Smooth muscle cell (in vitro differentiated cells): ENCODE data around the gene SPIN1. TPM values are rescaled to one million over a fixed set of nuclear protein-coding genes. Genes with fewer than 3 reads are reported as not detected.
A peak's percentile ranks its signal among the peaks of the same experiment; 100 is the strongest.

Source experiments
- DNase-seq: peaks from one replicate; lab custom pipeline; 2025; ENCODE audit not compliant: unreplicated experiment; lab: John Stamatoyannopoulos, UW
- H2AFZ ChIP-seq: fragments of 200-600 bp; sonication (generic); 2 replicates; pipeline ENCODE4 v1.6.0; 2016; ENCODE audit warnings: antibody characterized with exemption, low read depth, mild to moderate bottlenecking
- H3F3A ChIP-seq: fragments of 200-600 bp; sonication (generic); 2 replicates; pipeline ENCODE4 v1.6.0; 2017; ENCODE audit warnings: antibody characterized with exemption, low read depth
- H3K27ac ChIP-seq: fragments of 200-600 bp; sonication (generic); 2 replicates; pipeline ENCODE4 v1.5.1; 2016; ENCODE audit warnings: low read depth, mild to moderate bottlenecking
- H3K27me3 ChIP-seq: fragments of 200-600 bp; sonication (generic); 2 replicates; pipeline ENCODE4 v1.6.1; 2016; ENCODE audit warnings: low read depth, mild to moderate bottlenecking
- H3K36me3 ChIP-seq: fragments of 200-600 bp; sonication (generic); 2 replicates; pipeline ENCODE4 v1.5.1; 2016; ENCODE audit warnings: low read depth
- H3K4me1 ChIP-seq: fragments of 200-600 bp; sonication (generic); 2 replicates; pipeline ENCODE4 v1.5.1; 2016; ENCODE audit warnings: low read depth
- H3K4me2 ChIP-seq: fragments of 200-600 bp; sonication (generic); 2 replicates; pipeline ENCODE4 v1.6.0; 2016; ENCODE audit warnings: mild to moderate bottlenecking
- H3K4me3 ChIP-seq: fragments of 200-600 bp; sonication (generic); 2 replicates; pipeline ENCODE4 v1.5.1; 2016; ENCODE audit warnings: mild to moderate bottlenecking
- H3K79me2 ChIP-seq: fragments of 200-600 bp; sonication (generic); 2 replicates; pipeline ENCODE4 v1.6.0; 2016; ENCODE audit warnings: low read depth, mild to moderate bottlenecking
- H3K9ac ChIP-seq: fragments of 200-600 bp; sonication (generic); 2 replicates; pipeline ENCODE4 v1.6.0; 2016; ENCODE audit warnings: low read depth
- H3K9me3 ChIP-seq: fragments of 200-600 bp; sonication (generic); replicated peaks from 2 replicates; pipeline ENCODE4 v1.5.1; 2016; ENCODE audit warnings: low read depth
- H4K20me1 ChIP-seq: fragments of 200-600 bp; sonication (generic); 2 replicates; pipeline ENCODE4 v1.6.0; 2016; ENCODE audit warnings: low read depth
- CTCF ChIP-seq: fragments of 200-600 bp; sonication (generic); IDR thresholded peaks from 2 replicates; pipeline ENCODE4 v1.5.1; 2017; ENCODE audit warnings: borderline replicate concordance, mild to moderate bottlenecking, antibody characterized with exemption; ENCODE audit not compliant: insufficient read depth, poor library complexity, severe bottlenecking
- WGBS: methylation state at CpG from one replicate; pipeline ENCODE4 v1.1.7; 2016; ENCODE audit warnings: low lambda C conversion rate; 5-methylcytosine and 5-hydroxymethylcytosine counted together
- polyA plus RNA-seq: library from polyadenylated mRNA; unstranded; fragments of >200 nt; fragmentation: Nextera tagmentation; extraction: Ambion mirVana; gene quantifications from 2 replicates; pipeline ENCODE4 v1.2.1, GENCODE V29; 2016
- total RNA-seq: library from RNA; depleted of rRNA; stranded (reverse); fragments of >200 nt; gene quantifications from 2 replicates; pipeline ENCODE4 v1.2.3, GENCODE V29; 2014

Gene SPIN1
- total and polyA plus RNA-seq, 2 experiments from 2014 or later, result 56.4 to 122 TPM

GRCh38 chr9:88426651-88427050, 38.4 kb downstream of the SPIN1 start:
- H3K9ac ChIP-seq, result no peak overlapping the region
- no peak overlapping the region for H2AFZ ChIP-seq
- peaks cover 90% of the 10 kb centered on the region for H4K20me1 ChIP-seq
- DNase-seq, result no peak
- no peaks in the 10 kb centered on the region for H3F3A ChIP-seq
- WGBS, result 43% methylated on average over 1 of the region's 1 CpG
- peaks cover 97% of the 10 kb centered on the region for H3K79me2 ChIP-seq
- no peaks in the 10 kb centered on the region for H3K36me3 ChIP-seq
- no peak overlapping the region for H3K4me2 ChIP-seq
- H3K4me1 ChIP-seq, result peaks cover 16% of the 10 kb centered on the region
- H3K27me3 ChIP-seq, result no peaks in the 10 kb centered on the region
- H3K9me3 ChIP-seq, result no peaks in the 10 kb centered on the region
- no peak overlapping the region for H3K4me3 ChIP-seq
- H3K27ac ChIP-seq, result peak overlapping the region; percentile 50
- no peak for TF ChIP-seq CTCF

DNA sequence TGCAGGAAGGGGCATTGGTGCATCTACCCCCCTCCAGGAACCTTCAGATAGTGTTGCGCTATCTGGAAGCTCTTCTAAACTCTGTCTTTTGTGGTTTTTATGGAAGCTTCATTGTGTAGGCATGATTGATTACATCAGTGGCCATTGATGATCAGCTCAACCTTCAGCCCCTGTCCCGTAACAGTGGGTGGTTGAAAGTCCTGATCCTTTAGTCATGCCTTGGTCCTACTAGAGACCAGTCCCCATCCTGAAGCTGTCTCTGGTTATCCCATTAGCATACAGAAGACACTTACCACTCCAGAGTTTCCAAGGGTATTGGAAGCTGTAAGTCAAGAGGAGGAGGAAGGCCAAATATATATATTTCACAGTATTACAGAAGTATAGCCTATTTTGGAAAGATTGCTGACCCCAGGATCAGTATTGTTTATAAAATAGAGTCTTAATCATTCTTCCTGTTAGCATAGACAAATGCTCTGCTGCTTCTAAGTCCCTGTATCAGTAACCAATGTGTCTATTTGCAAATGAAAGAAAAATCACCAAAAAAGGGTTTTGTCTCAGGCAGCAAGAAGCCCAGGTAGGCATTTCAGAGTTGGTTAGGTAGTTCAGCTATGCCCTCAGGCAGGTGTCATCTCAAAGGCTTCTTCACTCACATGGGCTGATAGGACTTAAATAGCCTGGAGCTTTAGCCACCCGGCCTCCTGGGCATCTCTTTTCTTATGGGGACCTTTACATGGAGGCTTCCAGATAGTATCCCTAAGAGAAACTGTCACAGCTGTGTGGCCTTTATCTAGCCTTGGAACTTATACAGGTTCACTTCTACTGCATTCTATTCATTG, 41.6 kb downstream of the SPIN1 start:
- Histone ChIP-seq H3K79me2 (peaks cover 88% of the 10 kb centered on the region), H3K27ac (peak overlapping the region; percentile 23)

GRCh38 chr9:88433583-88434255, 45.5 kb downstream of the SPIN1 start:
- no peak overlapping the region for H3K4me3 ChIP-seq
- H4K20me1 ChIP-seq, result peaks cover 48% of the 10 kb centered on the region
- no peaks in the 10 kb centered on the region for H3K27me3 ChIP-seq
- peaks cover 85% of the 10 kb centered on the region for H3K79me2 ChIP-seq
- 63% methylated on average over 5 of the region's 5 CpGs for WGBS
- H3K4me1 ChIP-seq, result no peaks in the 10 kb centered on the region
- H3K36me3 ChIP-seq, result peaks cover 18% of the 10 kb centered on the region
- no peak overlapping the region for H3K9ac ChIP-seq
- H3K27ac ChIP-seq, result peak overlapping the region; percentile 57
- H3K9me3 ChIP-seq, result no peaks in the 10 kb centered on the region
- no peak for DNase-seq
- peaks cover 4% of the 10 kb centered on the region for H3F3A ChIP-seq
- no peak for TF ChIP-seq CTCF
- H2AFZ ChIP-seq, result no peak overlapping the region
- H3K4me2 ChIP-seq, result no peak overlapping the region

More for the DNA sequence above, 41.6 kb downstream of the SPIN1 start:
- H3K27me3 ChIP-seq, result no peaks in the 10 kb centered on the region
- H4K20me1 ChIP-seq, result peaks cover 64% of the 10 kb centered on the region
- no peak overlapping the region for H3K9ac ChIP-seq
- no peak overlapping the region for H2AFZ ChIP-seq
- no peak overlapping the region for H3K4me2 ChIP-seq
- peaks cover 4% of the 10 kb centered on the region for H3F3A ChIP-seq
- no peaks in the 10 kb centered on the region for H3K36me3 ChIP-seq
- no peaks in the 10 kb centered on the region for H3K9me3 ChIP-seq
- peaks cover 9% of the 10 kb centered on the region for H3K4me1 ChIP-seq
- DNase-seq, result no peak
- no peak overlapping the region for H3K4me3 ChIP-seq
- no peak for TF ChIP-seq CTCF
- WGBS, result 74% methylated on average over 3 of the region's 3 CpGs
